GM12874 (cell line): ENCODE results near the gene RAB40C.

Experiments used
- TF ChIP-seq, protein P1 (sequence below): IDR thresholded peaks from 2 replicates; pipeline ENCODE4 v1.5.1; 2011; ENCODE audit warnings: low read depth, mild to moderate bottlenecking, control low read depth, low read length, moderate library complexity; ENCODE audit not compliant: insufficient read depth

RAB40C gene

DNA sequence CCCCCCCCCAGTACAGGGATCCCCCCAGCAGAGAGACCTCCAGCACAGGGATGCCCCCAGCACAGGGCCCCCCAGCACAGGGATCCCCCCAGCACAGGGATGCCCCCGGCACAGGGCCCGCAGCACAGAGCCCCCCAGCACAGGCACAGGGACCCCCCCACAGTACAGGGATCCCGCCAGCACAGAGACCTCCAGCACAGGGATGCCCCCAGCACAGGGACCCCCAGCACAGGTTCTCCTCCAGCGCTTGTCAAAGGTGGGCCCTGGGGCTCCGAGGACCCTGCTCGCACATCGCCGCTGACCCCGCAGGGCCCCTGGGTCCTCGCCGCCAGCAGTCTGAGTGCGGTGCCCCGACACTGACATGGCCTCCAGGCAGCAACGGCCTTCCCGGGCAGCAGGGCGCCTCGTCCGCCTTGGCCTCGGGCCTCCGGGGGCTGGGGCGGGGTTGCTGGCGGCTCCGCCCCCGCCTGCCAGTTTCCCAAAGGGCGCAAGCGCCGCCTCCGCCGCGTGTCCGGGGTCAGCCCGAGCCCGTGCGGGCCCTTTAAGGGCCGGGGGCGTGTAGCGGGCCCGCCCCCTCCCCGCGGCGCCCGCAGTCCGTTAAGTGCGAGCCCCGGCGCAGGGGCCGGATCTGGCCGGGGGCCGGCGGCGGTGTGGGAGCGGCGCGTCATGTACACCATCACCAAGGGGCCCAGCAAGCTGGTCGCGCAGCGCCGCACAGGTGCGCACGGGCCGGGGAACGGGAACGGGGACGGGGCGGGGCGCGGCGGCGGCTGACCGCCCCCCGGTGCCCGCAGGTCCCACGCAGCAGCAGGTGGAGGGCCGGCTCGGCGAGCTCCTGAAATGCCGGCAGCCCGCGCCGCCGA is 51.7 kb downstream of the RAB40C start, which contains the start of gene MCRIP2:
MCRIP2 (plus strand) TSS at position 503 of the 863 bp plus-strand sequence; CDS start at position 667, 164 bp downstream.
- TF ChIP-seq, protein P1, sequence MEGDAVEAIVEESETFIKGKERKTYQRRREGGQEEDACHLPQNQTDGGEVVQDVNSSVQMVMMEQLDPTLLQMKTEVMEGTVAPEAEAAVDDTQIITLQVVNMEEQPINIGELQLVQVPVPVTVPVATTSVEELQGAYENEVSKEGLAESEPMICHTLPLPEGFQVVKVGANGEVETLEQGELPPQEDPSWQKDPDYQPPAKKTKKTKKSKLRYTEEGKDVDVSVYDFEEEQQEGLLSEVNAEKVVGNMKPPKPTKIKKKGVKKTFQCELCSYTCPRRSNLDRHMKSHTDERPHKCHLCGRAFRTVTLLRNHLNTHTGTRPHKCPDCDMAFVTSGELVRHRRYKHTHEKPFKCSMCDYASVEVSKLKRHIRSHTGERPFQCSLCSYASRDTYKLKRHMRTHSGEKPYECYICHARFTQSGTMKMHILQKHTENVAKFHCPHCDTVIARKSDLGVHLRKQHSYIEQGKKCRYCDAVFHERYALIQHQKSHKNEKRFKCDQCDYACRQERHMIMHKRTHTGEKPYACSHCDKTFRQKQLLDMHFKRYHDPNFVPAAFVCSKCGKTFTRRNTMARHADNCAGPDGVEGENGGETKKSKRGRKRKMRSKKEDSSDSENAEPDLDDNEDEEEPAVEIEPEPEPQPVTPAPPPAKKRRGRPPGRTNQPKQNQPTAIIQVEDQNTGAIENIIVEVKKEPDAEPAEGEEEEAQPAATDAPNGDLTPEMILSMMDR: no peak

DNA sequence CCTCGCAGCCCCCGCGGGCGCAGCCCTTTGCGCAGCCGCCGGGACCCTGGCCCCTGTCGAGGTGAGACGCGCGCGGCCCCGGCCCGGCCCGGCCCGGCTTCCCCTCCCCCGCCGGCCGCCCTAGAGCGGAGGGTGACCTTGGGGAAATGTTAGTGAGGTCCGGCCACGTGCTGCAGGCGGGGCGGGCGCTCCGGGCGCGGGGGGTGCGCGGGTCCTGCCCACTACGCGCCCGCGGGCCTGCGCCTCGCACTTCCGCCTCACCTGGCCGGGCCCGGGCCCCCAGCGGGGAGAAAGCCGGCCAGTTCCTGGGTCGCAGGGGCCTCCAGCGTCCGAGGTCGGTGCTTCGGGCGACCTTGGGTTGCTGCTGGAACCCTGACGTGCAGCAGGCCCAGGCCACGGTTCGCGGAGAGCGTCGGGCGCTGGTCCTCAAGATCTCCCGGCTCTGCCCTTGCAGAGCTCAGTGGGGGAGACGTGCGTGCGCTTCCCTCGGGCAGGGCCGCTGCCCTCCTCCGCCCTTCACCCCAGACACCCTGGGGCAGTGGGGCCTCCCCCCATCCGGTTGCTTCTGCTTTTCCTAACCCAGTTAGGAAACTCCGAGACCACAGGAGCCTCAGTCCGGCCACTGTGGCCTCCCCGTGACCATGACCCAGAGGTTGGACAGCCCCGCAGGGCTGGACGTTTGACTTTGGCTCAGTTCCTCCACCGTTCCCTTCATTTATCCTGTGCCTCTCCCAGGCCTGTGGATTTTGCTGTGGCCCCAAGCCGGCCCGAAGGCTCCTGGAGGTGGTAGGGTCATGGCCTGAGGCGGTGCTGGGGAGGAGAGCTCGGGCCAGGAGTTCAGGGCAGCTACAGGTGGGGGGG is 52.6 kb downstream of the RAB40C start:
- TF ChIP-seq, protein P1: no peak

DNA sequence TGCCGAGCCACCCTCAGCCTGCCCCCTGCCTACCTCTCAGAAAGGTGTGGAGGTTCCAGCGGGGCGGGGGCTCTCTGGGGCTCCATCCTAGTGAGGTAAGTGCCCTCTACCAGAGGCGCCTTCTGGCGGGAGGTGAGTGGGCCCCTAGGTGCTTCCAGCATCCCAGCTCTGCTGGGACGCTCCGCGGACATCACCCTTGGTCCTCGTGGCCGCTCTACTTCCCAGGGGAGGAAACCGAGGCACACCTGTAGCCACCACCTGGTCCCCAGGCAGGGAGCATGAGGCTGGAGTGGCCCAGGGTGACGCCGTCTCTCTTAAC is 53.1 kb downstream of the RAB40C start:
- TF ChIP-seq, protein P1: no peak

DNA sequence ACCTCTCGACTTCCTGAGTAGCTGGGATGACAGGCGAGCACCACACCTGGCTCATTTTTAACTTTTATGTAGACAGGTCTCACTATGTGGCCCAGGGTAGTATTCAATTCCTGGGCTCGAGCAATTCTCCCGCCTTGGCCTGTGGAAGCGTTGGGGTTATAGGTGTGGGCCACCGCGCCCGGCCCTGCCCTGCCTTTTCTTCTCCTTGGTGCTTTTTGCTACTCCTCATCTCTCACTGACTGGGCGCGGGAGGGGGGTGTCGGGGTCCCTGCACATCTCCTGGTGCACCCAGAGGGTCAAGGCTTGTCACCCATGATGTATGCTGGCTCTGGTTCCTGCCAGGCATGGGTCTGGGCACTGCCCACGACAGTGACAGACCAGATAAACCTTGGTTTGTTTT is 54.7 kb downstream of the RAB40C start:
- TF ChIP-seq, protein P1: no peak

DNA sequence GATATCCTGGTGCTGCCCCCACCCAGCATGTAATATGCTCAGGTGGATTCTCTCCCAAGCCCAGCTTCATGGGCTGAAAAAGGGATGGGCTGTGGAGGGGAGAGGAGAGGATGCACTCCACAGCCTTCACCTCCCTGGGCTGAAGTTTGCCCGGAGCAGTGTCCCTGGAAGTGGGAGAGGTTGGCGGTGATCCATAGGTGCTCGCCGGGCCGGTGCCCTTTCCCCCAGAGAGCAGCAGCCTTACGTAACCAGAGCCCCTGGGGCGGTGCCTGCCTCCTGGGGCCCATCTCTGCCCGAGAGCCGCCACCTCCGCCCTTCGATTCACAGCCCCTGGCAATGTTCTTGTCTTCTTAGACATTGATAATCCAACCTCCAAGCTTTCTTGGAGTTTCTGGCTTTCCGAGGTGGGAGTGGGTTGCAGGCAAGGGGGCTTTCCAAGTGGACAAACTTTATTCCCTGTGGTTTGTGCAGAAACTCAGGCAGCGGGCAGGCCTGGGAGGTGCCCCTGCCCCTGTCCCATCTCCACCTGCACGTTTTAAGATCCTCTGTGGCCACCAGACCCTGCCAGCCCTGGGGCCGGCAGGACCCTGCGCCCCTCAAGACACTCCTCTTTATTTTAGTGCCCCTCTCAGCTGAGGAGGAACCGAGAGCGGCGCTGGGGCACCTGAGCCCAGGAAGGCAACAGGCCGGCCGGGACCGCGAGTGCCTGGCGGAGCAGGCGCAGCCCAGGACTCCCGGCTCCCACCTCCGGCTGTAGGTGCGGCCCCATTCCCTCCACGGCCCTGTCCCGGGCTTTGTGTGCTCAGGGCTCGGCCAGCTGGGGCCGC is 56.2 kb downstream of the RAB40C start:
- TF ChIP-seq, protein P1: no peak

DNA sequence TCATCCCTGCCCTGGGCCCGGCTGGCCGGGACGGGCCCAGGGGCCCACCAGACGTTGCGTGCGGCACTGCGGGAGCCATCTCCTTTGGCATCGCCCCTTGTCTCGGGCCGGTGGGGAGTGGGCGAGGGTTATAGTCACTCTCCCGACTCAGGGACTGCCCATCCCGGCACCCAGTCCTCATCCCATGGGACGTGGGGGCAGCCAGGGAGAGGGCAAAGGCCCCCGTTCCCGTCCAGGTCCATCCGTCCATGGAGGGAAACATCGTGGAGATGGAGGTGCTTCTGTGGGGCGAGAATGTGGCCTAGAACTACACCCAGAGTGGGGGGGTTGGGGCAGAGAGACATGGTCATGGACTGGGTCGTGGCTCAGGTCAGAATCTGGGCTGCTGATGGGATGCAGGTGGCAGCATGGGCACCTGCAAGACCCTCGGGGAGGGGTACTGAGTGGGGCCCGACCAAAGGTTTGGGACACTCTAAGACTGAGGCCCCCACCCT is 56.9 kb downstream of the RAB40C start:
- TF ChIP-seq, protein P1: no peak
